Right atrium auricular region (tissue), 2 donors: ENCODE measurements around the gene RPS6KA3. TPM values are rescaled to one million over a fixed set of nuclear protein-coding genes. Genes with fewer than 3 reads are reported as not detected.

Source experiments
- DNase-seq: peaks from one replicate; pipeline ENCODE4 v3.0.0-alpha.2; 2019; ENCODE audit warnings: low spot score
- H3K27ac ChIP-seq, 2 donors: fragments of 200-600 bp; sonication (generic); 1 replicate in 1 of 2; 2 replicates in 1 of 2; pipeline ENCODE4 v1.5.1; 2016 to 2019
- H3K27me3 ChIP-seq, 2 donors: fragments of 200-600 bp; sonication (generic); one replicate each; pipeline versions ENCODE4 v1.5.1 to v1.6.0; 2017 to 2019
- H3K36me3 ChIP-seq: fragments of 200-600 bp; sonication (generic); one replicate; pipeline ENCODE4 v1.5.1; 2016
- H3K4me1 ChIP-seq, 2 donors: fragments of 200-600 bp; sonication (generic); one replicate each; pipeline versions ENCODE4 v1.5.1 to v1.6.0; 2017 to 2019
- H3K4me3 ChIP-seq, 2 donors: fragments of 200-600 bp; sonication (generic); 1 replicate in 1 of 2; 2 replicates in 1 of 2; pipeline ENCODE4 v1.5.1; 2017 to 2019; ENCODE audit warnings: mild to moderate bottlenecking in 1 of 2, moderate library complexity in 1 of 2
- H3K9me3 ChIP-seq, 2 donors: fragments of 200-600 bp; sonication (generic); one replicate each; pipeline ENCODE4 v1.5.1; 2019
- CTCF ChIP-seq, 2 donors: fragments of 200-600 bp; sonication (generic); IDR thresholded peaks; one replicate each; pipeline ENCODE4 v1.5.1; 2019; ENCODE audit warnings: antibody characterized with exemption in 2 of 2
- total RNA-seq, 2 donors: library from RNA; depleted of rRNA; stranded (reverse); fragments of >200 nt; gene quantifications; one replicate each; pipeline ENCODE4 v1.1.0, GENCODE V29; 2016

The RPS6KA3 gene
- total RNA-seq, 2 donors from 2014 or later: 25.4 to 30.5 TPM

GRCh38 chrX:20111271-20111670, 155.4 kb downstream of the RPS6KA3 start:
- Histone ChIP-seq H3K27ac (no peak overlapping the region), H3K27me3 (no peaks in the 10 kb centered on the region), H3K36me3 (no peaks in the 10 kb centered on the region), H3K9me3 (no peaks in the 10 kb centered on the region), H3K4me3 (no peak overlapping the region), H3K4me1 (peaks cover 0 to 5% of the 10 kb centered on the region in 2 donors)
- no peak for DNase-seq
- TF ChIP-seq CTCF (IDR thresholded peaks at IDR 0.05): no peak

- TF ChIP-seq CTCF (IDR thresholded peaks at IDR 0.05): no peak
- Histone ChIP-seq H3K36me3 (no peaks in the 10 kb centered on the region), H3K27me3 (no peaks in the 10 kb centered on the region), H3K4me1 (no peaks in the 10 kb centered on the region), H3K27ac (no peak overlapping the region), H3K4me3 (no peak overlapping the region), H3K9me3 (peaks cover 0 to 5% of the 10 kb centered on the region in 2 donors)
- DNase-seq: no peak
These were observed 164.7 kb downstream of the RPS6KA3 start for GRCh38 chrX:20101934-20102581.

Other genes starting within 250 kb of the RPS6KA3 start
- under 1 TPM; 0.24 to 0.56 TPM for gene MAP7D2, start 150.0 kb downstream of the RPS6KA3 start, total RNA-seq
- 10 to 100 TPM; 31.5 to 39.8 TPM for gene EIF1AX, start 125.1 kb downstream of the RPS6KA3 start, total RNA-seq